GM12865 (cell line): ENCODE data around the gene CHCHD6.

Experiments used
- DNase-seq: peaks from one replicate; pipeline ENCODE4 v3.0.0; 2010; ENCODE audit warnings: low read depth
- H3K4me3 ChIP-seq: 2 replicates; pipeline ENCODE4 v1.5.1; 2011; ENCODE audit warnings: mild to moderate bottlenecking, low read depth, low read length, control low read depth
- TF ChIP-seq, protein P1 (sequence below): IDR thresholded peaks from 2 replicates; pipeline ENCODE4 v1.5.1; 2011; ENCODE audit warnings: low read length, control low read depth, low read depth, inconsistent platforms; ENCODE audit not compliant: insufficient read depth; ENCODE audit errors: missing control alignments

The CHCHD6 gene

DNA sequence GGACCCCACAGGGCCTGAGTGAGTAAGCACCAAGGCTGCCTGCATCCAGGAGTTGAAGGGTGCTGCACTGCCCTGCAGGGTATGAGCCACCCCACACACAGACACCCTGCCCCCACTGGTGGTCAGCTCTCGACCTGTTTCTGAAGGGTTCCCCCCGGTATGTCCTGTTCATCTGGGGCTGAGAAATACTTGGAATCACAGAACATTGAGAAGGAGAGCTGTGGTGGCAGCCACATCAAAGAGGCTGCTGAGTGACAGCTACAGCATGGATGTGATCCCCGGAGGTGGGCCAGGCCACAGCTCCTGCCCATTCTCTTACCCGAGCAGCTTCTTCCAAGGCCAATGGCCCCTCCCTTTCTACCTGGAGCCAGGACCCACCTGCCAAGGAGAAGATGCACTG lies 212.5 kb downstream of the CHCHD6 start:
- DNase-seq: no peak
- no peak overlapping the region for H3K4me3 ChIP-seq
- TF ChIP-seq, protein P1, sequence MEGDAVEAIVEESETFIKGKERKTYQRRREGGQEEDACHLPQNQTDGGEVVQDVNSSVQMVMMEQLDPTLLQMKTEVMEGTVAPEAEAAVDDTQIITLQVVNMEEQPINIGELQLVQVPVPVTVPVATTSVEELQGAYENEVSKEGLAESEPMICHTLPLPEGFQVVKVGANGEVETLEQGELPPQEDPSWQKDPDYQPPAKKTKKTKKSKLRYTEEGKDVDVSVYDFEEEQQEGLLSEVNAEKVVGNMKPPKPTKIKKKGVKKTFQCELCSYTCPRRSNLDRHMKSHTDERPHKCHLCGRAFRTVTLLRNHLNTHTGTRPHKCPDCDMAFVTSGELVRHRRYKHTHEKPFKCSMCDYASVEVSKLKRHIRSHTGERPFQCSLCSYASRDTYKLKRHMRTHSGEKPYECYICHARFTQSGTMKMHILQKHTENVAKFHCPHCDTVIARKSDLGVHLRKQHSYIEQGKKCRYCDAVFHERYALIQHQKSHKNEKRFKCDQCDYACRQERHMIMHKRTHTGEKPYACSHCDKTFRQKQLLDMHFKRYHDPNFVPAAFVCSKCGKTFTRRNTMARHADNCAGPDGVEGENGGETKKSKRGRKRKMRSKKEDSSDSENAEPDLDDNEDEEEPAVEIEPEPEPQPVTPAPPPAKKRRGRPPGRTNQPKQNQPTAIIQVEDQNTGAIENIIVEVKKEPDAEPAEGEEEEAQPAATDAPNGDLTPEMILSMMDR: no peak

DNA sequence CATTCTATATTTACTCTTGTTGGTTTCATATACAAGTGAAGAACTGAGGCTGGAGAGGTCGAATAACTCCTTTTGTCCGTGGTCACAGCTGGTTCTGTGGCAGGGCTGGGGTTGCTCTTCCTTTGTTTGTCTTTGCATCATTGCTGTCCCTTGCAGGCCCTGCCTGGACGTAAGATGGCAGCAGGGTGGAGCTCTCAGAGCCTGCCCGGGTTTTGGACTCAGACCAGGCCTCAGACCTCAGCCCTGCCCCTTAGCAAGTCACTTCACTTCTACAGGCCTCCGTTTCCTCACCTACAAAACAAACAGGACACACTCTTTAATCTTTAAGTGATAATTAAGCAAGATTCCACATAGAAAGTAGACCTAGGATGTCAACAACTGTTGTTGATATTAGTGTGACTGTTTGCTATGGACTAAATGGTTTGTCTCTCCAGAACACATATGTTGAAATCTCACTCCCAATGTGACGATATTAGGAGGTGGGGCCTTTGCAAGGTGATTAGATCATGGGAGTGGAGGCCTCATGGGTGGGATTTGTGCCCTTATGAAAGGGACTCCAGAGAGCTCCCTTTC lies 213.3 kb downstream of the CHCHD6 start:
- DNase-seq: no peak
- TF ChIP-seq, protein P1: no peak
- H3K4me3 ChIP-seq: no peak overlapping the region

DNA sequence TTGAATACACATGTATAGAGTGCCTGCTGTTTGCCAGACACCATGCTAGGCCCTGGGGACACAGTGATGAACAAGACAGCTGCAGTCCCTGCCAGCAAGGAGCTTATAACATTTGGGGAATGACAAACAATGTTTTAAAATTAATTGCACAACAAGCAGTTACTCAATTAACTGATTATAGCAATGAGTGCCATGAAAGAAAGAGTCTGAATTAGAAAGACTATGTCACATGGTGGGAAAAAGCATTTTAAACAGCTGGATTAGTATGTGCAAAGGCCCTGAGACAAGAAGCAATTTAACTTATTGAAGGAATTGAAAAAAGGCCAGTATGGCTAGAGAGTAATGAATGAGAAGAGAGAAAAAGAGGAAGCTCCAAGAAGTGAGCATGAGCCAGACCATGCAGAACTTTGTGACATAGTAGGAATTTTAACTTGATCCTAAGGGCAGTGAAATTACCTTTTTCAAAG lies 214.3 kb downstream of the CHCHD6 start:
- no peak for DNase-seq
- TF ChIP-seq, protein P1: no peak
- no peak overlapping the region for H3K4me3 ChIP-seq

DNA sequence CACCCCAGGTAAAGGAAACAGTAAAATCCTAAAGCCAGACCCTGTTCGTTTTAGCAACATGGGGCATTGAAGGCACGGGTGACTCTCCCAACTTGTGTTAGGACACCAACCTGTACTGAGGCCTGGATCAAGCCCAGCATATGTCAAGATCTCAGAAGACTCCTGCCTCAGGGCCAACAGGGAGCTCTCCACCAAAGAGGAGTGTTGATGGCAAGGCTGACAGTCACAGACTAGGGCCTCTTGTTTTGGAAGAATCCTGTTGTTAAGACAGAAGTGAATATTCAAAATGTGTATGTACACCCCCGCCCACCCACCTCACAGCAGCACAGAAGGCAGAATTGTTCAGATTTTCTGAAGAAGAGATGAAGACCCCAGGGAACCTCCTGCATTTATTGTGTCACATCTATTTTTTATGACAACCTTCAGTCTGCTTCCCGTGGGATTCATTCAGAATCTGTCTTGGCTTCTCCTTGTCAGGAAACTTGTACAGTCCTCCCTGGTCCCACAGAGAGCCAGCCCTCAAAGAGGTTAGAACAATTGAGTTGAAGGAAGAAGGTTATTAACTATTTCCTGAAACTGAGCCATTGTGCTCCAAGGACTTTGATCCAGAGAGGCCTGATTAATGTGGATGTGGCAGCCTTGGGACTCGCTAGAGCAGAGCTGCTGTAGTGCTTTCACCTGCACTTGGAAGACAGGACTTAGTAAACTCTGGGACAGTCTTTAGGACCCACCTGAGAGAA lies 217.2 kb downstream of the CHCHD6 start:
- no peak overlapping the region for H3K4me3 ChIP-seq
- TF ChIP-seq, protein P1: no peak
- no peak for DNase-seq

DNA sequence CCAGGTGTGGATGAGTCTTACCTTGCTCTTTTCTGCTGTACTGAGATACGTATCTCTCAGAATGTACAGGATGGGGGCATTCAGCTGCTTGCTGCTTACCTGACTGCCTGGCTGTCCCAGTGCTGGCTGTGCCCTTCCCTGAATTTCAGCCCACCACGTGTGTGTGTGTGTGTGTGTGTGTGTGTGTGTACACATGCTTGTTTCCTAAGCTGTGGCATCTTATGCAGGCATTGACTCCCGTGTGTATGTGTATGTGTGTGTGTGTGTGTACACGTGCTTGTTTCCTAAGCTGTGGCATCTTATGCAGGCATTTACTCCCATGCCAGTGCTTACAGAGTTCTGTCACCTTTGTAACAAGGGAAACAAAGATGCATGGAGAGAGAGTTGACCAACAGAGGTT lies 218.4 kb downstream of the CHCHD6 start:
- TF ChIP-seq, protein P1: no peak
- no peak for DNase-seq
- no peak overlapping the region for H3K4me3 ChIP-seq

DNA sequence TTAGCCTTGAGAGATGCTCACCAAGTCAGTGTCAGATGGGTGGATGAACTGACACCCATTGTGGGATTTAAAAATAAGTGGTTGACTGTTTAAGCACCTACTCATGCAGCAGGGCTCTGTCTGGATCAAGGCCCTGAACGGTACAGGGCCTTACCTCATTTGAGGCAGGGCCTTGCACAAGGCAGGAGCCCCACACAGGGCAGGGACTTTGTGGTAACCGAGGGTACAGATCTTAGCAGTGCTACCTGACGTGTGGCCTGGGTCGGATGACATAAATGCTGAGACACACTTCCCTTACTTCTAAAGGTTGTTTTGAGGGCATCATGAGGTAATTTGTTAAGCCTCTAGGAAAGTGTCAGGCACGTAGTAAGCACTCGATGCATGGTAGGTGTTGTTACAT lies 219.4 kb downstream of the CHCHD6 start:
- DNase-seq: no peak
- no peak overlapping the region for H3K4me3 ChIP-seq
- TF ChIP-seq, protein P1: no peak
